OCI-LY7 (cell line): ENCODE measurements around the gene CST11. TPM values are rescaled to one million over a fixed set of nuclear protein-coding genes. Genes with fewer than 3 reads are reported as not detected.

ENCODE experiments used
- BruUV-seq: library from RNA; stranded (reverse); fragments of 400-500 nt; replicated peaks from 2 replicates; lab custom pipeline; 2021; lab: Mats Ljungman, UMichigan
- CTCF ChIA-PET: fragments of 300-600 bp; sonication (Branson Sonifier 250); formaldehyde crosslinking; loops from one replicate; lab custom pipeline; 2022; ENCODE audit warnings: antibody characterized with exemption; ENCODE audit not compliant: unreplicated experiment; lab: Charles Lee
- POLR2A ChIA-PET: fragments of 300-600 bp; sonication (Branson Sonifier 250); formaldehyde crosslinking; loops from one replicate; lab custom pipeline; 2022; ENCODE audit warnings: antibody characterized with exemption; lab: Charles Lee
- DNase-seq: peaks from one replicate; pipeline ENCODE4 v3.0.0-alpha.2; 2015; ENCODE audit warnings: low spot score
- H2AFZ ChIP-seq: fragments of 200-600 bp; sonication (generic), shearing (Covaris generic); 2 replicates; pipeline ENCODE4 v1.6.1; 2014; ENCODE audit warnings: mild to moderate bottlenecking, antibody characterized with exemption, low read length, moderate library complexity
- H3K27ac ChIP-seq: fragments of 200-600 bp; sonication (generic); 2 replicates; pipeline ENCODE4 v1.5.1; 2014; ENCODE audit warnings: mixed run types, low read depth, mild to moderate bottlenecking, moderate library complexity, low read length, inconsistent platforms; ENCODE audit not compliant: poor library complexity, severe bottlenecking
- H3K36me3 ChIP-seq: fragments of 200-600 bp; sonication (generic); 2 replicates; pipeline ENCODE4 v1.6.1; 2014; ENCODE audit warnings: mild to moderate bottlenecking, antibody characterized with exemption, low read length, moderate library complexity, mixed read lengths; ENCODE audit not compliant: insufficient read depth
- H3K4me1 ChIP-seq: fragments of 200-600 bp; sonication (generic); 2 replicates; pipeline ENCODE4 v1.5.1; 2014; ENCODE audit warnings: mild to moderate bottlenecking, low read length; ENCODE audit not compliant: insufficient read depth, poor library complexity, severe bottlenecking
- H3K4me2 ChIP-seq: fragments of 200-600 bp; sonication (generic); 2 replicates; pipeline ENCODE4 v1.6.1; 2014; ENCODE audit warnings: mild to moderate bottlenecking, low read length
- H3K4me3 ChIP-seq: fragments of 200-600 bp; sonication (generic); 2 replicates; pipeline ENCODE4 v1.5.1; 2014; ENCODE audit warnings: mild to moderate bottlenecking, low read depth, low read length; ENCODE audit not compliant: poor library complexity, severe bottlenecking
- H3K79me2 ChIP-seq: fragments of 200-600 bp; sonication (generic); 2 replicates; pipeline ENCODE4 v1.6.1; 2016; ENCODE audit warnings: low read depth, mild to moderate bottlenecking, low read length, moderate library complexity, mixed read lengths; ENCODE audit not compliant: insufficient read depth
- H3K9me2 ChIP-seq: fragments of 200-600 bp; sonication (generic); 2 replicates; pipeline ENCODE4 v1.6.1; 2016; ENCODE audit warnings: mild to moderate bottlenecking, low read length, mixed read lengths; ENCODE audit not compliant: insufficient read depth
- H3K9me3 ChIP-seq: fragments of 200-600 bp; sonication (generic); 2 replicates; pipeline ENCODE4 v1.6.1; 2014; ENCODE audit warnings: mild to moderate bottlenecking, mixed run types, low read length, mixed read lengths
- H4K20me1 ChIP-seq: fragments of 200-600 bp; sonication (generic); 2 replicates; pipeline ENCODE4 v1.6.1; 2014; ENCODE audit warnings: mild to moderate bottlenecking, antibody characterized with exemption, low read length, moderate library complexity, mixed read lengths; ENCODE audit not compliant: insufficient read depth
- CTCF ChIP-seq: fragments of 200-600 bp; sonication (generic); conservative IDR thresholded peaks from 2 replicates; pipeline ENCODE4 v1.5.1; 2014; ENCODE audit warnings: mild to moderate bottlenecking, antibody characterized with exemption, low read length, moderate library complexity, mixed read lengths
- EZH2phosphoT487 ChIP-seq: fragments of 200-600 bp; sonication (generic); IDR thresholded peaks from 2 replicates; pipeline ENCODE4 v1.6.1; 2018; ENCODE audit warnings: low read depth, borderline replicate concordance, mild to moderate bottlenecking, mixed run types, antibody characterized with exemption, low read length, moderate library complexity, mixed read lengths
- intact Hi-C: fragments of 100-400 bp; cut with micrococcal nuclease; formaldehyde crosslinking; loops from one replicate; pipeline ENCODE4 v1.10.0; 2022; ENCODE audit not compliant: unreplicated experiment
- total RNA-seq, 2 experiments: library from RNA; depleted of rRNA in 1 of 2; stranded (reverse); fragments of >200 nt in 1 of 2; shearing (Covaris generic) in 1 of 2; gene quantifications; 2 replicates each; pipeline ENCODE4 v1.2.3, GENCODE V29; 2014 to 2022

CST11 gene
- total RNA-seq, 2 experiments from 2014 or later: not detected

DNA sequence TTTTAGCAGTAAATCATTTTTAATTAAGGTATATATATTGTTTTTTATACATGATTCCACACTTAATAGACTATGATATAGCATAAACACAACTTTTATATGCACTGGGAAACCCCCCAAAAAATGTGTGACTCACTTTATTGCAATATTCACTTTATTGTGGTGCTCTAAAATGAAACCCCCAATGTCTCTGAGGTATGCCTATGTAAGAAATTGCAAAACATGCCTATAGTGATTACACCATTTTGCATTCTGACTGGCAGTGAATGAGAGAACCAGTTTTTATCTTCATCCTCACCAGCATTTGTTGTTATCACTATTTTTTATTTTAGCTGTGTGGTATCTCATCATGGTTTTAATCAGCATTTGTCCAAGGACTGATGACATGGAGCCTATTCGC, 8.5 kb upstream of the CST11 start:
- POLR2A ChIA-PET: no interaction called here
- Histone ChIP-seq H3K4me1 (peaks cover 6% of the 10 kb centered on the region), H3K27ac (no peak overlapping the region), H3K9me3 (no peaks in the 10 kb centered on the region), H3K4me2 (no peak overlapping the region), H4K20me1 (no peaks in the 10 kb centered on the region), H3K4me3 (no peak overlapping the region), H3K79me2 (no peaks in the 10 kb centered on the region), H2AFZ (no peak overlapping the region), H3K36me3 (no peaks in the 10 kb centered on the region), H3K9me2 (no peaks in the 10 kb centered on the region)
- no TSS peak for BruUV-seq
- CTCF ChIA-PET: no interaction called here
- TF ChIP-seq CTCF (no peak), EZH2phosphoT487 (no peak)
- intact Hi-C loops: no loop called here
- no peak for DNase-seq

DNA sequence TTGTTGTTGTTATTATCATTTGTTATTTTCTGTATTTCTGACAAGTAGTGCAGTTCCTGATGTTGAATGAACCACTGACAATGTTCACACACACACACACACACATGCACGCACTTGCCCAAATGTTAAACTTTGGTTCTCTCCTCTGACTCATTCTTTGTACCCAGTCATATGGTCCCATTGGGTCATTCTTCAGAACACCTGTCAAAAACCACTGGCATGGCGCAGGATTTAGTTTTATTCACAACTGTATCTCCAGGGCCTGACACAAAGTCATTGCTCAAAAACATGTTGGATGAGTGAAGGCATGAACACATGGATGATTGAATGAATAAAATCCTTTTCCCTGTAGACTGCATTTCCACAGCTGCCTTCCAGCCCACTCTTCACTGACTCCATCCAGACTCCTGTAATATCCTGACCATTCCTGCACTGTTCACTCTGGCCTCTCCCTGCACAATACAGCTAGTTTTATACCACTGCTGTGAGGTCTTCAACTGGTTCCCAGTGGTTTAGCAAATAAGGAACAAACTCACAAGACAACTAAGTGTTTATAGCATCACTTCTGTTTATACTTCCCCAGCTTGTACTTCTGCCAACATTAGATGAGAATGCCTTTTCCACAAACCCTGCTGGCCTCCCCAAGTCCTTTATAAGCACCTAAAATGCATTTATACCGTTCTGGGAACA, 6.9 kb upstream of the CST11 start:
- DNase-seq: no peak

More for the DNA sequence above, 6.9 kb upstream of the CST11 start:
- no peak overlapping the region for H3K4me3 ChIP-seq
- H3K9me3 ChIP-seq: no peaks in the 10 kb centered on the region
- no peaks in the 10 kb centered on the region for H3K9me2 ChIP-seq
- ChIA-PET CTCF (no interaction called here), POLR2A (no interaction called here)
- H3K36me3 ChIP-seq: no peaks in the 10 kb centered on the region
- no peaks in the 10 kb centered on the region for H4K20me1 ChIP-seq
- no peaks in the 10 kb centered on the region for H3K79me2 ChIP-seq
- intact Hi-C loops: no loop called here
- TF ChIP-seq EZH2phosphoT487: no peak
- no peak for TF ChIP-seq CTCF
- no peak overlapping the region for H3K27ac ChIP-seq
- peaks cover 10% of the 10 kb centered on the region for H3K4me1 ChIP-seq
- H3K4me2 ChIP-seq: no peak overlapping the region
- H2AFZ ChIP-seq: no peak overlapping the region
- BruUV-seq: no TSS peak
